GM21390 (cell line): ENCODE results near the gene COMMD10.

ENCODE experiments used
- ATAC-seq: cut with Tn5 transposase; IDR thresholded peaks from one replicate; pipeline ENCODE4 v1.9.1; 2021; ENCODE audit not compliant: unreplicated experiment

The COMMD10 gene

DNA sequence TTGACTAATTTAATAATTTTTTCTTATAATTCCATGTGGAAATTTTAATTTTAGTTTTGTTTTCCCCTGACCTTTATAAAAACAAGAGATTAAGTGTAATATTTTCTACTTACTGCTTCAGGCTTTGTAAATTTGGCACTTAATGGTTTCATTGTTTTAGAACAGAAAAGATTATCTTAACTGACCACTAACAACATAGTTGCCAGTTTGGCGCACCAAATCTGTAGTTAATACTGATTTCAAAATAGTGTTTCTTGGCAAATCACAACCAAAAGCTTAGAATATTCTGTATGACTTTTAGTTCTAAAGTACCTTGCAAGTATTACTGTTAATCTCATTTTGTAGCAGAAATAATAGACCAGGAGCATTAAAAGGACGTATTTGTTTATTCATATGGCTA, 124.3 kb downstream of the COMMD10 start:
- no peak for ATAC-seq

DNA sequence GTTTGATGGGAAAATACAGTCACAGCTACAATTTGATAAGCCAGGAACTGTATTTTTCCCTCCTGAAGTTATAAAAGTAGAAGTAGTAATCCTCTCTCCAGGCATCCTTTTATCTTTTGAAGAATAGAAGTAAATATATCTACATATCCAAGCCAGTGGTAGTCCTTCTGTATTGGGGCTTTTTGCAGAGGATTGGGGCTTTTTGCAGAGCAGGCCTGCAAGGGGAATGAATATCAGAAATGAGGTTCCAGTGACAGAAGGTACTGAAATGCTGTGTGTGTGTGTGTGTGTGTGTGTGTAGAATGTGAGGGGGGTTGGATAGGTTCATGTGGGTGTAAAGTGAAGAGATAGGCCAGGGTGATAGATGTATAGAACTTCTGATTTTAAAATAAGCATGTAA, 127.4 kb downstream of the COMMD10 start:
- no peak for ATAC-seq

DNA sequence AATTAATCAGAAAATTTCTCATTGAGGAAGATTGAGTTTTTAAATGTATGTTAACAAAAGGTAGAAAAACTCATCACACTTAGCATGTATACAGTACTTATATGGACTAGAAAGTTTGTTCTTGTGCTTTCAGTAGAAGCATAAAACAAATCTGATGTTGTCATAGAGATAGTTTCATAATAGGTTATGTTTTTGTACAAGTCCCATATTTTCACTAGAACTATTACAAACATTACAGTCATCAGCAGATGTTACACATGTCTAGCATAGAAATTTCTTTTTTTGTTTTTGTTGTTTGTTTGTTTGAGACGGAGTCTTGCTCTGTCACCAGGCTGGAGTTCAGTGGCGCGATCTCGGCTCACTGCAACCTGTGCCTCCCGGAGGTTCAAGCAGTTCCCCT, 131.4 kb downstream of the COMMD10 start:
- ATAC-seq: no peak

GRCh38 chr5:116225281-116225922, 140.6 kb downstream of the COMMD10 start:
- ATAC-seq: no peak

GRCh38 chr5:116229131-116229689, 144.4 kb downstream of the COMMD10 start:
- no peak for ATAC-seq

- no peak for ATAC-seq
These were observed 146.5 kb downstream of the COMMD10 start for GRCh38 chr5:116231288-116231687.

- ATAC-seq: no peak
These were observed 149.9 kb downstream of the COMMD10 start for GRCh38 chr5:116234681-116235080.

GRCh38 chr5:116237917-116238500, 153.2 kb downstream of the COMMD10 start:
- ATAC-seq: no peak

DNA sequence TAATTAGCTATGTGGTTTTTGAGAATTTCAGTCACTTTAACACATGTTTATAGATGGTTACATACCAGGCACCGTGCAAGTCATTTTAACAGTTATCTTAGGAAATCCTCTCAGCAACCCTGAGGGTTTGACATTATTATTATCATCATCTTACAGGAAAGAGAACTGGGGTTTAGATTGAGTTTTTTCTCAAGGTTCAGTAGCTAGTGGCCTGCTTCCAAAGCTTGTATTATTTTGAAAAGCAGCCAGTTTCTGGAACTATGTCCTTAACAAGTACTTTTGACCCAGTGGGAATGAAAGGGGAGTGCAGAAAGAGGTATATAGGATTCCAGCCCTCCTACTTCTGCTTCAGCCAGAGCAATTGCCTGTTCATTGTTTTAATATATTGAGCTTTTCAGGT, 157.5 kb downstream of the COMMD10 start:
- no peak for ATAC-seq

- no peak for ATAC-seq
These were observed 163.6 kb downstream of the COMMD10 start for GRCh38 chr5:116248432-116248831.

- no peak for ATAC-seq
These were observed 164.8 kb downstream of the COMMD10 start for GRCh38 chr5:116249648-116250047.

GRCh38 chr5:116256717-116257116, 171.9 kb downstream of the COMMD10 start:
- no peak for ATAC-seq

DNA sequence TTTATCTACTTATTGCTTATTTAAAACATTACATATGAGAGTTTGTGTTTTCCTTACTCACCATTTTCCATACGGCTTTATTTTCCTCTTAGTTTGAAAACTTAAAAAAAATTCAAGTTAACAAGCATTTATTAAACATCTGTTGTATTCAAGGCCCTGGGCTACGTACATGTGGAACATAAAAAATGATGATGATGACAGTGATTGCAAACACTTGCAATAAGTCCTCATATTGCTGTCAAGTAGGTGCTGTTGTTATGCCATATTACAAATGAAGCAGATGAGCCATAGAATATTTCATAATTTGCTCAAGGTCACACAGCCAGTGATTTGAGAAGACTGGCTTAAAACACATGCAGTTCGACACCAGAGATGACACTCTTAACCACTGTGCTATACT, 180.6 kb downstream of the COMMD10 start:
- ATAC-seq: no peak

GRCh38 chr5:116271446-116272025, 186.7 kb downstream of the COMMD10 start:
- ATAC-seq: no peak

DNA sequence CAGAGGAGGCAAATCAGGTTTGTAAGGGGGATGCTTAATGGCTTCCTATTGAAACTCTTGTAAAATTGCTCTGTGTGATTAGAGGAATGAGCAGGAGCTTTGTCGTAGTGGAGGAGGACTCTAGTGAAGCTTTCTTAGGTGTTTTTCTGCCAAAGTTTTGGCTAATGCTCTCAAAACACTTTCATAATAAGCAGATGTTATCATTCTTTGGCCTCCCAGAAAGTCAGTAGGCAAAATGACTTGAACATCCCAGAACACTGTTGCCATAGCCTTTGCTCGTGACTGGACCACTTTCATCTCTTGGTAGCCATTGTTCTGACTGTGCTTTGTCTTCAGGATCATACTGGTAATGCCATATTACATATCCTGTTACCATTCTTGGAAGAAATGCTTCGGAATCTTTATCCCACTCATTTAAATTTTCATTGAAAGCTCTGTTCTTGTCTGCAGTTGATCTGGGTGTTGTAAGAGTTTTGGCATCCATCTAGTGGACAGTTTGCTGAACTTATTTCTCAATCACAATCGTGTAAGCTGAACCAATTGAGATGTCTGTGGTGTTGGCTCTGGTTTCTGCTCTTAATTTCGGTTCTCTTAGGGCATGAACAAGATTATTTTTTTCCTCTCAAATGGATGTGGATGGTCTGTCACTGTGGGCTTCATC, 187.6 kb downstream of the COMMD10 start:
- ATAC-seq: no peak

DNA sequence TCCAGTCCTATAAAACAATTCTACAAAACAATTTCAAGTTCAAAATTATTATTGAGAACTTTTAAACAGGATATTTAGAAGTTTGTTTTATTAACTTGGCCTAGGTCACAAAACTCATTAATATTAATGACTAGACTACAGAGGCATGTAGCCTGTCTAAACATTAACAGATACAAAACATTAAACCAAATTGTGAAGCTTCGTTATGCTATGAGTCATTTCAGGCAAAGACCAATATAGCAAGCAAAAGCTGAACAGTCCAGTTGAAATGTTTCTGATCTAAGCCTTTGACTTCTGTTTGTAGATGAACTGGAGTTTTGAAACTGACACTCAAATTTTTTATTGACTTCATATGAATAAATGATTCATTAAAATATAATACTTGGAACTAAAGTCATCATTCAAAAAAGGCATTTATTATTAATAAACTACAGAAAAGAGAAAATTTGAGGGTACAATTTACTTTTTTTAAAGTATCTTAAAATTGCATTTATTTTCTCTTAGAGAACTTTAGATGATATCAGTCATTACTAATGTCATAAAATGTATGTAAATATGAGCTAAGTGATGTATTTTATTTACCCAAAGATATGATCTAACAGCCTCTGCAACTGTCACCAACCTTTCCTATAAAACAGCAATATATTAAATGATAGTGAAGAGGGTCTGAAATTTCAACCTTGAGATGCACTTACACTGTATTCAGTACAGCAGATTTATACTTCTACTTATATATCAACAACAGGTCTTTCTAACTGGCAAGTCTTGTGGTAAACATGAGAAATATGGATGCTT, 188.8 kb downstream of the COMMD10 start:
- peak; percentile 97 for ATAC-seq

GRCh38 chr5:116274251-116274650, 189.4 kb downstream of the COMMD10 start:
- ATAC-seq: no peak

DNA sequence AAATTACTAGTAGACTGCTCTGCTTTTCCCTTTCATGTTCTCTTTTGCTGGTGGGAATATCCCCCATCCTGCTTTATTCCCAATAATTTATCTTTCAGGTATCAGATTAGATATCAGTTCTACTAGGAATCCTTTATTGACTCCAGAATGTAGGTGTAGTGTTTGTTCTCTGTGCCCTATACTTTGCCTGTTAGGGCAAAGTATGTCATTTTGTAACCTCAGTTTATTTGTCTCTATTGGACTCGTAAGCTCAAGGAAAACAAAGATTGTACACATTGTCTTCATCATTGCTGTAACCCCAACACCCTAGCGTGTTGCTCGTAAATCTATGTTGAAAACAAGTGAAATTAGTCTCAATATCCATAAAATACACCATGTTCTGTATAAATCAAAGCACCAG, 190.5 kb downstream of the COMMD10 start:
- ATAC-seq: no peak

DNA sequence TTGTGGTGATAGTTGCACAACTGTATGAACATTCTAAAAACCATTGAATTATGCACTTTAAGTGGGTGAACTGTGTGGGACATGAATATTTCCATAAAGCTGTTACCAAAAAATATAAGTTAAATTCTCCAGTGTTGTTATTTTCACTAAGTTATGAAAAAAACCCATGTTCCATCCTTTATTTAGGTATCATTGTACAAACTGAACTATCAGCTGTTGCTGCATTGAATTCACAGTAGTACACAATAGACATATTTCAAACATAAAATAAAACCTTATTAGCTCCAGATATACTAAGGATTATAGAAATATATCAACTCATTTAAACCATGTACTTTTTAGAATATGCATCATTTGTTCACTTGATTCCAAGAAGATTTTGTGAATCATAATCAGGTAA, 192.1 kb downstream of the COMMD10 start:
- no peak for ATAC-seq

GRCh38 chr5:116280149-116280803, 195.5 kb downstream of the COMMD10 start:
- ATAC-seq: no peak

DNA sequence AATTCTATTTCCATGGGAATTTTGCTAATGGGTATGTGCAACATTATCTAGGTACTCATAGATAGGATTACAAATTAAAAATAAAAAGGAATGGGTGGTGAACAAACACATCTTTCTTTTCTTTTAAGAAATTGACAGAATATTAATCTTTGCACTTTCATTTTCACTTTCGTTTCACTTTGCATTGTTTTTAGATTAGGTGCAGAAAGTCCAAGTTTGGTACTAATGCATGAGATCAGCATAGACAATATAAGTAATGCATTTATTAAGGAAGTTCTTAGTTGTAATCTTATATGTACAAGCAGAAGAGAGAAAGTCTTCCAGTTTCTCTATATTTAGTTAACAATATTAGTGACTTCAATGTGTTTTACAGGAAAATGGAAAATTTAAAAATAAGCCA, 196.5 kb downstream of the COMMD10 start:
- no peak for ATAC-seq
